H9 (cell line): ENCODE results near the gene MRPL54. TPM values are rescaled to one million over a fixed set of nuclear protein-coding genes. Genes with fewer than 3 reads are reported as not detected.
A peak's percentile ranks its signal among the peaks of the same experiment; 100 is the strongest.

Experiments
- DNase-seq: peaks from one replicate; pipeline ENCODE4 v3.0.0-alpha.2; 2017
- H2AFZ ChIP-seq: one replicate; pipeline ENCODE4 v1.6.1; 2013; ENCODE audit warnings: mild to moderate bottlenecking, low read length, control low read depth, moderate library complexity
- H2AK5ac ChIP-seq: 2 replicates; pipeline ENCODE4 v1.6.1; 2013; ENCODE audit warnings: low read length, control low read depth, mixed read lengths; ENCODE audit not compliant: insufficient read length
- H2BK120ac ChIP-seq: one replicate; pipeline ENCODE4 v1.6.1; 2013; ENCODE audit warnings: low read depth, mild to moderate bottlenecking, low read length, control low read depth, inconsistent platforms; ENCODE audit not compliant: poor library complexity, severe bottlenecking
- H2BK12ac ChIP-seq: 2 replicates; pipeline ENCODE4 v1.6.1; 2013; ENCODE audit warnings: low read length, control low read depth, mixed read lengths, low read depth; ENCODE audit not compliant: insufficient read length
- H2BK15ac ChIP-seq: 2 replicates; pipeline ENCODE4 v1.6.1; 2013; ENCODE audit warnings: low read depth, low read length, control low read depth
- H2BK20ac ChIP-seq: one replicate; pipeline ENCODE4 v1.6.1; 2013; ENCODE audit warnings: low read depth, mild to moderate bottlenecking, low read length, control low read depth, inconsistent platforms; ENCODE audit not compliant: poor library complexity, severe bottlenecking
- H2BK5ac ChIP-seq: 2 replicates; pipeline ENCODE4 v1.6.1; 2013; ENCODE audit warnings: low read length, control low read depth, mixed read lengths; ENCODE audit not compliant: insufficient read length
- H3K14ac ChIP-seq: 2 replicates; pipeline ENCODE4 v1.6.1; 2013; ENCODE audit warnings: low read length, control low read depth; ENCODE audit not compliant: insufficient read depth
- H3K18ac ChIP-seq: 2 replicates; pipeline ENCODE4 v1.6.1; 2013; ENCODE audit warnings: low read depth, mild to moderate bottlenecking, mixed read lengths, low read length, control low read depth; ENCODE audit not compliant: insufficient read length
- H3K23ac ChIP-seq: 2 replicates; pipeline ENCODE4 v1.6.1; 2013; ENCODE audit warnings: low read length, control low read depth, mixed read lengths, low read depth; ENCODE audit not compliant: insufficient read length
- H3K23me2 ChIP-seq: 2 replicates; pipeline ENCODE4 v1.6.1; 2013; ENCODE audit warnings: low read depth, mild to moderate bottlenecking, mixed read lengths, low read length, control low read depth; ENCODE audit not compliant: insufficient read length, poor library complexity, severe bottlenecking
- H3K27ac ChIP-seq: 2 replicates; pipeline ENCODE4 v1.5.1; 2013; ENCODE audit warnings: low read length, control low read depth, mixed read lengths, low read depth; ENCODE audit not compliant: insufficient read length
- H3K27me3 ChIP-seq: 2 replicates; pipeline ENCODE4 v1.6.1; 2013; ENCODE audit warnings: low read length, control low read depth, inconsistent platforms; ENCODE audit not compliant: insufficient read depth
- H3K4ac ChIP-seq: 2 replicates; pipeline ENCODE4 v1.6.1; 2013; ENCODE audit warnings: low read depth, mild to moderate bottlenecking, control low read depth, inconsistent platforms, low read length, moderate library complexity
- H3K4me1 ChIP-seq: 2 replicates; pipeline ENCODE4 v1.6.1; 2013; ENCODE audit warnings: low read length, control low read depth, inconsistent platforms; ENCODE audit not compliant: insufficient read depth
- H3K4me2 ChIP-seq: 2 replicates; pipeline ENCODE4 v1.6.1; 2013; ENCODE audit warnings: low read length, control low read depth, mixed read lengths; ENCODE audit not compliant: insufficient read length, insufficient read depth
- H3K56ac ChIP-seq: 2 replicates; pipeline ENCODE4 v1.6.1; 2013; ENCODE audit warnings: low read depth, mild to moderate bottlenecking, mixed read lengths, low read length, control low read depth; ENCODE audit not compliant: insufficient read length
- H3K79me1 ChIP-seq: 2 replicates; pipeline ENCODE4 v1.6.1; 2013; ENCODE audit warnings: low read depth, mild to moderate bottlenecking, moderate library complexity, low read length, control low read depth, inconsistent platforms; ENCODE audit not compliant: insufficient read depth, poor library complexity, severe bottlenecking
- H3K79me2 ChIP-seq: 2 replicates; pipeline ENCODE4 v1.6.1; 2013; ENCODE audit warnings: low read length, control low read depth, inconsistent platforms; ENCODE audit not compliant: insufficient read depth
- H3K9ac ChIP-seq: 2 replicates; pipeline ENCODE4 v1.6.1; 2013; ENCODE audit warnings: low read length, control low read depth, mixed read lengths; ENCODE audit not compliant: insufficient read length; ENCODE audit errors: extremely low read depth
- H3K9me3 ChIP-seq: one replicate; pipeline ENCODE4 v1.6.1; 2013; ENCODE audit warnings: low read depth, low read length, inconsistent platforms; ENCODE audit not compliant: control insufficient read depth
- H3T11ph ChIP-seq: one replicate; pipeline ENCODE4 v1.6.1; 2013; ENCODE audit warnings: mild to moderate bottlenecking, low read length, control low read depth, inconsistent platforms
- H4K20me1 ChIP-seq: one replicate; pipeline ENCODE4 v1.6.1; 2013; ENCODE audit not compliant: control insufficient read depth, insufficient read length, insufficient read depth
- H4K5ac ChIP-seq: 2 replicates; pipeline ENCODE4 v1.6.1; 2013; ENCODE audit warnings: low read depth, mild to moderate bottlenecking, mixed read lengths, low read length, control low read depth; ENCODE audit not compliant: insufficient read length
- H4K8ac ChIP-seq: replicated peaks from 2 replicates; pipeline ENCODE4 v1.6.1; 2013; ENCODE audit warnings: low read length, control low read depth, mixed read lengths, low read depth; ENCODE audit not compliant: insufficient read length
- H4K91ac ChIP-seq: 2 replicates; pipeline ENCODE4 v1.6.1; 2013; ENCODE audit warnings: low read depth, mild to moderate bottlenecking, moderate library complexity, mixed read lengths, low read length, control low read depth; ENCODE audit not compliant: insufficient read length
- H3K27ac Mint-ChIP-seq, 3 experiments: 2 replicates in 2 of 3; 3 replicates in 1 of 3; pipeline ENCODE4 v1.8.0; 2020 to 2021; ENCODE audit warnings: mixed read lengths in 3 of 3, mild to moderate bottlenecking in 1 of 3, moderate library complexity in 1 of 3
- H3K27me3 Mint-ChIP-seq: 2 replicates; pipeline ENCODE4 v1.8.0; 2021; ENCODE audit warnings: low read depth, mild to moderate bottlenecking, moderate library complexity, mixed read lengths
- H3K36me3 Mint-ChIP-seq, 3 experiments: 2 replicates in 2 of 3; 3 replicates in 1 of 3; pipeline ENCODE4 v1.8.0; 2020 to 2021; ENCODE audit warnings: low read depth in 3 of 3, mixed read lengths in 3 of 3; ENCODE audit not compliant: insufficient read depth in 1 of 3
- H3K4me1 Mint-ChIP-seq, 2 experiments: 2 replicates each; pipeline ENCODE4 v1.8.0; 2020; ENCODE audit warnings: mixed read lengths in 2 of 2
- H3K4me3 Mint-ChIP-seq, 2 experiments: 2 replicates in 1 of 2; 3 replicates in 1 of 2; pipeline ENCODE4 v1.8.0; 2020 to 2021; ENCODE audit warnings: mild to moderate bottlenecking in 2 of 2, mixed read lengths in 2 of 2, moderate library complexity in 1 of 2
- H3K9me3 Mint-ChIP-seq, 2 experiments: 2 replicates in 1 of 2; 3 replicates in 1 of 2; pipeline ENCODE4 v1.8.0; 2020; ENCODE audit warnings: mild to moderate bottlenecking in 2 of 2, mixed read lengths in 2 of 2, moderate library complexity in 1 of 2
- WGBS: extraction: QIAGEN DNeasy Blood & Tissue Kit; methylation state at CpG from one replicate; pipeline ENCODE4 v1.1.7; 2013; ENCODE audit warnings: missing lambda C conversion rate, low lambda C conversion rate, mixed read lengths; ENCODE audit not compliant: insufficient read length; ENCODE audit errors: extremely low coverage; 5-methylcytosine and 5-hydroxymethylcytosine counted together
- total RNA-seq: library from RNA; stranded (reverse); gene quantifications from 2 replicates; pipeline ENCODE4 v1.2.1, GENCODE V29; 2021
- TF ChIP-seq, protein P1 (sequence below): fragments of 200-600 bp; sonication (generic); conservative IDR thresholded peaks from 3 replicates; pipeline ENCODE4 v1.8.0; 2021; ENCODE audit warnings: antibody characterized with exemption, mild to moderate bottlenecking

The MRPL54 gene
- total RNA-seq, 1 experiment from 2014 or later, result 60.0 TPM

DNA sequence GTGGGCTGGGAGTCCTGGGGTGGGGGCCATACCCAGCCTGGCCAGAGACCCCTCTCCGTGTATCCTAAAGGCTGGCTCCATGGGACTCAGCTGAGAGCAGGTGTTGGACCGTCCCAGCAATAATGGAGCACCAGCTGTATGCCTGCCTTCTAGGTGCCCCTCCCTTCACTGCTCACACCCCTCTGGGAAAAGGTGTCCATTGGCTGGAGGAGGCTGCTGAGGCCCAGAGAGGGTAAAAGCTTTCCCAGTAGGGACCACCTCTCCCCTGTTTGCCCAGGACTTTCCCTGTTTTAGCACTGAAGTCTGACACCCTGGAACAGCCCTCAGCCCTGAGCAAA, 12.9 kb downstream of the MRPL54 start:
- H3K4ac ChIP-seq, result no peak overlapping the region

More for the DNA sequence above, 12.9 kb downstream of the MRPL54 start:
- no peak overlapping the region for H4K91ac ChIP-seq
- H2BK12ac ChIP-seq, result no peak overlapping the region
- WGBS, result no CpG with 5 or more reads among the region's 2 CpGs
- no peaks in the 10 kb centered on the region for H3K79me1 ChIP-seq
- H3K14ac ChIP-seq, result no peak overlapping the region; the same call in 1 of the 2 replicates
- no peaks in the 10 kb centered on the region for H4K20me1 ChIP-seq
- no peaks in the 10 kb centered on the region for H3K9me3 ChIP-seq
- H3K18ac ChIP-seq, result no peak overlapping the region
- TF ChIP-seq, protein P1, sequence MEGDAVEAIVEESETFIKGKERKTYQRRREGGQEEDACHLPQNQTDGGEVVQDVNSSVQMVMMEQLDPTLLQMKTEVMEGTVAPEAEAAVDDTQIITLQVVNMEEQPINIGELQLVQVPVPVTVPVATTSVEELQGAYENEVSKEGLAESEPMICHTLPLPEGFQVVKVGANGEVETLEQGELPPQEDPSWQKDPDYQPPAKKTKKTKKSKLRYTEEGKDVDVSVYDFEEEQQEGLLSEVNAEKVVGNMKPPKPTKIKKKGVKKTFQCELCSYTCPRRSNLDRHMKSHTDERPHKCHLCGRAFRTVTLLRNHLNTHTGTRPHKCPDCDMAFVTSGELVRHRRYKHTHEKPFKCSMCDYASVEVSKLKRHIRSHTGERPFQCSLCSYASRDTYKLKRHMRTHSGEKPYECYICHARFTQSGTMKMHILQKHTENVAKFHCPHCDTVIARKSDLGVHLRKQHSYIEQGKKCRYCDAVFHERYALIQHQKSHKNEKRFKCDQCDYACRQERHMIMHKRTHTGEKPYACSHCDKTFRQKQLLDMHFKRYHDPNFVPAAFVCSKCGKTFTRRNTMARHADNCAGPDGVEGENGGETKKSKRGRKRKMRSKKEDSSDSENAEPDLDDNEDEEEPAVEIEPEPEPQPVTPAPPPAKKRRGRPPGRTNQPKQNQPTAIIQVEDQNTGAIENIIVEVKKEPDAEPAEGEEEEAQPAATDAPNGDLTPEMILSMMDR, result no peak
- no peak overlapping the region for H3K23ac ChIP-seq
- H4K8ac ChIP-seq, result no peak overlapping the region
- no peaks in the 10 kb centered on the region; the same call in 1 of the 2 replicates for H3K27me3 Mint-ChIP-seq
- H3T11ph ChIP-seq, result no peak overlapping the region
- no peak overlapping the region for H2BK15ac ChIP-seq
- no peaks in the 10 kb centered on the region; a peak in 2 of 7 replicates for H3K36me3 Mint-ChIP-seq
- H3K9me3 Mint-ChIP-seq, result no peaks in the 10 kb centered on the region
- peak; percentile 14 for DNase-seq
- no peak overlapping the region for H2AK5ac ChIP-seq
- peaks cover 7 to 18% of the 10 kb centered on the region in 2 experiments for H3K4me1 Mint-ChIP-seq
- H3K56ac ChIP-seq, result no peak overlapping the region
- no peak overlapping the region for H2BK5ac ChIP-seq
- no peaks in the 10 kb centered on the region for H3K4me1 ChIP-seq
- no peak overlapping the region for H2BK20ac ChIP-seq
- no peak overlapping the region for H3K9ac ChIP-seq
- no peak overlapping the region for H2AFZ ChIP-seq
- H3K23me2 ChIP-seq, result no peaks in the 10 kb centered on the region
- H3K27ac Mint-ChIP-seq, result no peak overlapping the region
- H2BK120ac ChIP-seq, result no peak overlapping the region
- no peaks in the 10 kb centered on the region for H3K79me2 ChIP-seq
- no peak overlapping the region for H3K27ac ChIP-seq
- no peaks in the 10 kb centered on the region for H3K27me3 ChIP-seq
- no peak overlapping the region for H4K5ac ChIP-seq
- H3K4me2 ChIP-seq, result no peak overlapping the region
- H3K4me3 Mint-ChIP-seq, result no peak overlapping the region
